ENCODE measurements around the gene IGFBP6. TPM values are rescaled to one million over a fixed set of nuclear protein-coding genes. Genes with fewer than 3 reads are reported as not detected.
A peak's percentile ranks its signal among the peaks of the same experiment; 100 is the strongest.

IGFBP6 gene
- total RNA-seq, 6 experiments from 2014 or later: 1.7 to 25.4 (median 4.9) TPM

GRCh38 chr12:53063708-53064612, 33.5 kb upstream of the IGFBP6 start:
- TF ChIP-seq CTCF (IDR thresholded peaks at IDR 0.05) (no peak), POLR2A (IDR thresholded peaks at IDR 0.05) (no peak)
- no peaks in the 10 kb centered on the region for H3K27me3 ChIP-seq
- intact Hi-C loops (cut with DNase I): loop anchor here in 1 of 2 donors (5.0 to 10.0 kb wide), 3 partner anchors 33 to 131 kb away; partner anchors contain the start of gene IGFBP6
- no peak for ATAC-seq
- no peak overlapping the region for H3K4me3 ChIP-seq
- H3K27ac ChIP-seq: peak overlapping the region in 1 of 3 donors; percentile 24
- H3K4me1 ChIP-seq: peaks cover 0 to 23% (median 14%) of the 10 kb centered on the region in 4 donors
- no peak for DNase-seq
- peaks cover 0 to 48% (median 25%) of the 10 kb centered on the region in 4 donors for H3K36me3 ChIP-seq
- no peaks in the 10 kb centered on the region for H3K9me3 ChIP-seq
- WGBS (ENCODE audit: insufficient coverage, low coverage, low lambda C conversion rate, missing lambda C conversion rate): 68% methylated on average over 11 of the region's 13 CpGs

GRCh38 chr12:53064613-53065436, 32.6 kb upstream of the IGFBP6 start:
- no peak for ATAC-seq
- Histone ChIP-seq H3K27me3 (no peaks in the 10 kb centered on the region), H3K4me3 (no peak overlapping the region), H3K27ac (peak overlapping the region in 1 of 3 donors; percentile 24), H3K4me1 (peaks cover 0 to 23% (median 14%) of the 10 kb centered on the region in 4 donors), H3K36me3 (peaks cover 0 to 40% (median 21%) of the 10 kb centered on the region in 4 donors), H3K9me3 (no peaks in the 10 kb centered on the region)
- WGBS (ENCODE audit: insufficient coverage, low coverage, low lambda C conversion rate, missing lambda C conversion rate): 62% methylated on average over 7 of the region's 11 CpGs
- DNase-seq: no peak
- intact Hi-C loops (cut with DNase I): loop anchor here (5.0 to 10.0 kb wide), 5 partner anchors 32 to 130 kb away; partner anchors contain the start of genes IGFBP6 (in 1 of the 2) and SOAT2 (in 1 of the 2)
- no peak for TF ChIP-seq POLR2A (IDR thresholded peaks at IDR 0.05)
- TF ChIP-seq CTCF (IDR thresholded peaks at IDR 0.05): no peak

GRCh38 chr12:53065470-53065869, 32.0 kb upstream of the IGFBP6 start:
- no peaks in the 10 kb centered on the region for H3K27me3 ChIP-seq
- H3K4me1 ChIP-seq: peaks cover 0 to 21% (median 11%) of the 10 kb centered on the region in 4 donors
- WGBS (ENCODE audit: insufficient coverage, low coverage, low lambda C conversion rate, missing lambda C conversion rate): 41% methylated on average over 7 of the region's 7 CpGs
- H3K36me3 ChIP-seq: peaks cover 0 to 34% (median 18%) of the 10 kb centered on the region in 4 donors
- ATAC-seq (no peak), DNase-seq (no peak)
- intact Hi-C loops (cut with DNase I): loop anchor here (5.0 to 10.0 kb wide), 4 partner anchors 37 to 129 kb away; partner anchors contain the start of gene SOAT2 (in 1 of the 2)
- H3K4me3 ChIP-seq: no peak overlapping the region
- H3K9me3 ChIP-seq: no peaks in the 10 kb centered on the region
- TF ChIP-seq CTCF (IDR thresholded peaks at IDR 0.05) (no peak), POLR2A (IDR thresholded peaks at IDR 0.05) (no peak)
- peak overlapping the region in 1 of 3 donors; percentile 18 for H3K27ac ChIP-seq

All from right lobe of liver (tissue), 6 donors.